ENCODE data around the gene HECTD4. TPM values are rescaled to one million over a fixed set of nuclear protein-coding genes. Genes with fewer than 3 reads are reported as not detected.

Gene HECTD4
- polyA plus RNA-seq, 1 donor from 2014 or later = 15.8 TPM

GRCh38 chr12:112125250-112125999 is 256.8 kb downstream of the HECTD4 start, which contains the start of gene TRAFD1:
Gene TRAFD1 (plus strand): TSS chr12:112125560. CDS start chr12:112130523, 4,963 bp downstream.
- H3K27me3 ChIP-seq (ENCODE audit: insufficient read depth, low read depth, low read length) = no peaks in the 10 kb centered on the region
- peak; percentile 49 for TF ChIP-seq RAD21 (conservative IDR thresholded peaks at IDR 0.05)
- peak; percentile 100 for TF ChIP-seq POLR2AphosphoS5 (IDR thresholded peaks at IDR 0.05)
- TF ChIP-seq MXI1 (conservative IDR thresholded peaks at IDR 0.05; ENCODE audit: poor library complexity, severe bottlenecking) = peak; percentile 89
- TF ChIP-seq CTCF (IDR thresholded peaks at IDR 0.05; ENCODE audit: poor library complexity, severe bottlenecking) = no peak
- peak; percentile 97 for TF ChIP-seq TAF1 (IDR thresholded peaks at IDR 0.05; ENCODE audit: low read depth)
- peak; percentile 52 for TF ChIP-seq EP300 (conservative IDR thresholded peaks at IDR 0.05; ENCODE audit: poor library complexity, severe bottlenecking)
- TF ChIP-seq SMC3 (conservative IDR thresholded peaks at IDR 0.05; ENCODE audit: poor library complexity) = peak; percentile 55
- peak; percentile 89 for TF ChIP-seq REST (IDR thresholded peaks at IDR 0.05; ENCODE audit: borderline replicate concordance)
- TF ChIP-seq EZH2 (IDR thresholded peaks at IDR 0.05; ENCODE audit: borderline replicate concordance, insufficient read depth, low read length, poor library complexity, severe bottlenecking) = no peak
- peak within 1 kb of the TSS; percentile 93 for H3K27ac ChIP-seq (ENCODE audit: low read length)
- no peaks in the 10 kb centered on the region for H3K9me3 ChIP-seq (ENCODE audit: low read length)
- H4K20me1 ChIP-seq (ENCODE audit: insufficient read depth) = no peaks in the 10 kb centered on the region
- H3K4me2 ChIP-seq (ENCODE audit: low read length) = peak within 1 kb of the TSS; percentile 88
- peak within 1 kb of the TSS; percentile 96 for H3K4me3 ChIP-seq (ENCODE audit: low read length)
- H3K79me2 ChIP-seq (replicated peaks; ENCODE audit: insufficient read depth, low read length) = peaks cover 12% of the 10 kb centered on the region
- no peaks in the 10 kb centered on the region for H3K9me2 ChIP-seq (ENCODE audit: insufficient read depth, low read length)
- peak within 1 kb of the TSS; percentile 95 for H2AFZ ChIP-seq (ENCODE audit: low read depth, low read length)
- peak within 1 kb of the TSS; percentile 93 for H3K9ac ChIP-seq (ENCODE audit: low read length)
- H3K36me3 ChIP-seq (ENCODE audit: insufficient read depth, low read length) = no peaks in the 10 kb centered on the region
- no peaks in the 10 kb centered on the region for H3F3A ChIP-seq (ENCODE audit: insufficient read depth, low read length, poor library complexity, severe bottlenecking)

- Histone ChIP-seq H3K27me3 (ENCODE audit: insufficient read depth, low read depth, low read length) (no peaks in the 10 kb centered on the region), H2AFZ (ENCODE audit: low read depth, low read length) (no peak overlapping the region), H3K79me2 (replicated peaks; ENCODE audit: insufficient read depth, low read length) (peaks cover 12% of the 10 kb centered on the region), H3K9me3 (ENCODE audit: low read length) (no peaks in the 10 kb centered on the region), H3K4me2 (ENCODE audit: low read length) (peak overlapping the region; percentile 49), H3K36me3 (ENCODE audit: insufficient read depth, low read length) (no peaks in the 10 kb centered on the region), H3K9me2 (ENCODE audit: insufficient read depth, low read length) (no peaks in the 10 kb centered on the region), H3K9ac (ENCODE audit: low read length) (no peak overlapping the region), H3K27ac (ENCODE audit: low read length) (no peak overlapping the region), H3K4me3 (ENCODE audit: low read length) (peak overlapping the region; percentile 96), H3F3A (ENCODE audit: insufficient read depth, low read length, poor library complexity, severe bottlenecking) (no peaks in the 10 kb centered on the region), H4K20me1 (ENCODE audit: insufficient read depth) (no peaks in the 10 kb centered on the region)
- no peak for TF ChIP-seq CTCF (IDR thresholded peaks at IDR 0.05; ENCODE audit: poor library complexity, severe bottlenecking)
- TF ChIP-seq MXI1 (conservative IDR thresholded peaks at IDR 0.05; ENCODE audit: poor library complexity, severe bottlenecking) = no peak
- TF ChIP-seq SMC3 (conservative IDR thresholded peaks at IDR 0.05; ENCODE audit: poor library complexity) = no peak
- no peak for TF ChIP-seq EP300 (conservative IDR thresholded peaks at IDR 0.05; ENCODE audit: poor library complexity, severe bottlenecking)
- no peak for TF ChIP-seq RAD21 (conservative IDR thresholded peaks at IDR 0.05)
- no peak for TF ChIP-seq TAF1 (IDR thresholded peaks at IDR 0.05; ENCODE audit: low read depth)
- no peak for TF ChIP-seq POLR2AphosphoS5 (IDR thresholded peaks at IDR 0.05)
- TF ChIP-seq REST (IDR thresholded peaks at IDR 0.05; ENCODE audit: borderline replicate concordance) = no peak
- TF ChIP-seq EZH2 (IDR thresholded peaks at IDR 0.05; ENCODE audit: borderline replicate concordance, insufficient read depth, low read length, poor library complexity, severe bottlenecking) = no peak
Measured at GRCh38 chr12:112124918-112125249, 257.3 kb downstream of the HECTD4 start.

Data from neural cell (in vitro differentiated cells).